GM21447 (cell line): Measurements from ENCODE around the gene ULK1.

Experiments used
- ATAC-seq: cut with Tn5 transposase; IDR thresholded peaks from one replicate; pipeline ENCODE4 v1.9.1; 2021; ENCODE audit not compliant: unreplicated experiment

ULK1 gene

GRCh38 chr12:131905630-131906091 lies 11.2 kb downstream of the ULK1 start:
- no peak for ATAC-seq

- no peak for ATAC-seq
These were observed 13.1 kb downstream of the ULK1 start for GRCh38 chr12:131907379-131908091.

- no peak for ATAC-seq
These were observed 14.0 kb downstream of the ULK1 start for GRCh38 chr12:131908092-131909080.

- ATAC-seq, result no peak
These were observed 14.8 kb downstream of the ULK1 start for GRCh38 chr12:131909081-131909751.

- no peak for ATAC-seq
These were observed 15.4 kb downstream of the ULK1 start for GRCh38 chr12:131909752-131910219.

GRCh38 chr12:131910302-131911027 lies 16.0 kb downstream of the ULK1 start:
- ATAC-seq, result no peak

- no peak for ATAC-seq
These were observed 16.7 kb downstream of the ULK1 start for GRCh38 chr12:131911028-131911650.

- no peak for ATAC-seq
These were observed 17.5 kb downstream of the ULK1 start for GRCh38 chr12:131911851-131912477.

- ATAC-seq, result no peak
These were observed 18.3 kb downstream of the ULK1 start for GRCh38 chr12:131912518-131913274.

GRCh38 chr12:131913666-131914065 lies 19.2 kb downstream of the ULK1 start:
- ATAC-seq, result no peak

- ATAC-seq, result no peak
These were observed 19.8 kb downstream of the ULK1 start for GRCh38 chr12:131914179-131914702.

- no peak for ATAC-seq
These were observed 20.7 kb downstream of the ULK1 start for GRCh38 chr12:131915000-131915689.

- no peak for ATAC-seq
These were observed 21.4 kb downstream of the ULK1 start for GRCh38 chr12:131915823-131916222.

GRCh38 chr12:131916306-131917138 lies 22.1 kb downstream of the ULK1 start:
- ATAC-seq, result no peak

GRCh38 chr12:131917139-131917710 lies 22.8 kb downstream of the ULK1 start:
- ATAC-seq, result no peak

- no peak for ATAC-seq
These were observed 23.4 kb downstream of the ULK1 start for GRCh38 chr12:131917711-131918306.
